Measurements from ENCODE around the gene PEX6.

DNA sequence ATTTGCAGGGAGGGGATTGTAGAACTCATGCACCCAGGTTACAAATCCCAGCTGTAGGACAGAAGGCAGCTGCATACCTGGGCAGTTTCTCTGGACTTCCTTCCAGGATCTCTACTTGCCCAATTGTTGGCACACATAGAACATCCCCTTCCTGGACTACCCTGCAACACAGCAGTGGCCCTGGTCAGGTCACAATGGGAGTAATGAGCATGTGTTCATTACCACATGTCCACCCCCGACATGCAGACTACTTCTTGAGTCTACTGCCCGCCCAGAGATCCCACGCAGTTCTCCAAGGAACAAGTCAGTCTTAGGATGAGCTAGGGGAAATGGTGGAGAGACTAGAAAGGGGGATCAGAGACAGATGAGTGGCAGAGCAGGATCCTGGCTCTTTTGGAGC, 5.1 kb downstream of the PEX6 start:
- TF ChIP-seq, protein P1, sequence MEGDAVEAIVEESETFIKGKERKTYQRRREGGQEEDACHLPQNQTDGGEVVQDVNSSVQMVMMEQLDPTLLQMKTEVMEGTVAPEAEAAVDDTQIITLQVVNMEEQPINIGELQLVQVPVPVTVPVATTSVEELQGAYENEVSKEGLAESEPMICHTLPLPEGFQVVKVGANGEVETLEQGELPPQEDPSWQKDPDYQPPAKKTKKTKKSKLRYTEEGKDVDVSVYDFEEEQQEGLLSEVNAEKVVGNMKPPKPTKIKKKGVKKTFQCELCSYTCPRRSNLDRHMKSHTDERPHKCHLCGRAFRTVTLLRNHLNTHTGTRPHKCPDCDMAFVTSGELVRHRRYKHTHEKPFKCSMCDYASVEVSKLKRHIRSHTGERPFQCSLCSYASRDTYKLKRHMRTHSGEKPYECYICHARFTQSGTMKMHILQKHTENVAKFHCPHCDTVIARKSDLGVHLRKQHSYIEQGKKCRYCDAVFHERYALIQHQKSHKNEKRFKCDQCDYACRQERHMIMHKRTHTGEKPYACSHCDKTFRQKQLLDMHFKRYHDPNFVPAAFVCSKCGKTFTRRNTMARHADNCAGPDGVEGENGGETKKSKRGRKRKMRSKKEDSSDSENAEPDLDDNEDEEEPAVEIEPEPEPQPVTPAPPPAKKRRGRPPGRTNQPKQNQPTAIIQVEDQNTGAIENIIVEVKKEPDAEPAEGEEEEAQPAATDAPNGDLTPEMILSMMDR (IDR thresholded peaks at IDR 0.05), result no peak
- TF ChIP-seq EP300 (IDR thresholded peaks at IDR 0.05; ENCODE audit: low read depth), result no peak
- TF ChIP-seq POLR2AphosphoS5 (IDR thresholded peaks at IDR 0.05), result no peak
